Stimulated activated CD4-positive, alpha-beta T cell treated with anti-CD3 and anti-CD28 coated beads, TNF-alpha, amount 100 ng/mL, for 1 hour (primary cell): ENCODE data around the gene CFAP20DC.
"Not testable (repeated sequence)": the region's sequence is repeated elsewhere in the genome, so short reads cannot be mapped to it uniquely, and the experiment has no call there.

Experiments used
- DNase-seq, 3 donors: peaks; one replicate each; pipeline ENCODE4 v3.0.0-alpha.2; 2020; ENCODE audit warnings: low read depth in 3 of 3, low spot score in 1 of 3

CFAP20DC gene

GRCh38 chr3:58751235-58751634 lies 298.6 kb downstream of the CFAP20DC start:
- DNase-seq: no peak

- DNase-seq: no peak
These were observed 299.9 kb downstream of the CFAP20DC start for GRCh38 chr3:58749948-58750347.

DNA sequence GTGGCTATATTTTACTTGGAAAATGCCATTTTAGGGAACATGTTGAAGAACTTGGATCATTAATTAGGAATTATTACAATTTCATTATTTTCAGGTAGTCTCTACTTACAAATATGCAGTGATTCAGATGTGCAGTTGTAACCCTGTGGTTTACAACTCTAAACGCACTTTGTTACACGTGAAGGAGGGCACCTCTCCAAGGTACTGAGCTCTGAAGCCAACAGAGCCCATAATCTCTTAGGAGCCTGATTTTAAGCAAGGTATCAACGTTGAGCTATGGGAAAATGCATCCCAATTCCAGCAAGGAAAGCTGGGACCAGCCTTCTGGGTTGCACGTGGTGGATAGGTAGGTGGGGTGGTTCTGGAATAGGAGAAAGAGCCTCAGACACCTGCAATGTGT lies 301.8 kb downstream of the CFAP20DC start:
- no peak for DNase-seq

DNA sequence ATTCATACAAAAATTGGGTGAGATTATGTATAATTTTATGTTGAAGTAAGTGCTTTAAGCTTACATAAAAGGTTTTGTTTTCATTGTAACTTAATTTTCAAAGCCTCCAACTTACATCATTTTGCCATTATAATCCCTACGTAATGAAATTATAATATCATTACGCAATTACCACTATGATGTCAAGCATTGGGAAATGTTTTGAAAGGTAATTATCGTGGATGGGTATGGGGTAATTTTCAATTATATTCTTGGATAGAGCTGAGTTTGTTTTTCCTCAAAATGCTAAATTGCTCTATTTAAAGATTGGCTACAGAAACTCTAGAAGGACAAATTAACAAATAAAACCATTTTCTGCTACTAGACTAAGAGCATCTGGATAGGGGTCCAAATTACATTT lies 303.1 kb downstream of the CFAP20DC start:
- DNase-seq: no peak

- DNase-seq: no peak
These were observed 306.5 kb downstream of the CFAP20DC start for GRCh38 chr3:58743296-58743695.

DNA sequence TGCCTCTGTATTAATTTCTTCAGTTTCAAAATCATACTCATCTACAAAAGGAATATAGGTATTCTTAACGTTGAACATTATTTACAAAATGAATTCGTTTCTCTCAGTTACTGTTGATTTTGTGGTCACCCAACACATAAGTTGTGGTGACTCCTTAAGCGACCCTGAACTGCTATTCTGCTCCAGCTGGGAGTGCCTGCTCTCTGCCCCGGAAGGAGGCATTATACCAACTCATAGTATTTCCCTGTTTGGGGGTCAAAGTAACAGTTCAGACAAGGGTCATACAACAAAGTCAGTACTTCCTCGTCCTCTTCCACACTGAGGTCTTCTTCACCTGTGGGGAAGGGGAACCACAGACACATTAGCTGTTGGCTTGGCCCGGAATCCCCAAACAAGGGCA lies 307.6 kb downstream of the CFAP20DC start:
- no peak for DNase-seq

GRCh38 chr3:58737644-58738043 lies 312.2 kb downstream of the CFAP20DC start:
- no peak for DNase-seq

DNA sequence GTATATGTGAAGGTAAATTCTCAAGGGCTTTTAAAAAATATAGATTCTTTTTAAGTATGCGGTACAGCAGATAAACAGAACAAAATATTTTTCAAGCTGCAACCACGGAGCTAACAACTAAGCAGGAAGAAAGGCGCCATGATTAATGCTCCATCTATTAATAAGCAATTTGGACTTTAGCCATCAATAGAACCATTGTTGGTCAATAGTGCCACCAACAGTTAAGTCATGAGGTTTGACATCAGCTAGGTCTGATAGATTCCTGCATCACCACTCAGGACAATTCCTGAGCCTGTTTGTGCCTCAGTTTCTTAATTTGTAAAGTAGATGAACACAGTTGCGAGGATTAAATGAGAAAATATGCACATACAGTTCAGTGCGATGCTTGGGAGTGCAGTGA lies 318.2 kb downstream of the CFAP20DC start:
- no peak for DNase-seq

GRCh38 chr3:58728723-58729122 lies 321.1 kb downstream of the CFAP20DC start:
- DNase-seq: no peak

DNA sequence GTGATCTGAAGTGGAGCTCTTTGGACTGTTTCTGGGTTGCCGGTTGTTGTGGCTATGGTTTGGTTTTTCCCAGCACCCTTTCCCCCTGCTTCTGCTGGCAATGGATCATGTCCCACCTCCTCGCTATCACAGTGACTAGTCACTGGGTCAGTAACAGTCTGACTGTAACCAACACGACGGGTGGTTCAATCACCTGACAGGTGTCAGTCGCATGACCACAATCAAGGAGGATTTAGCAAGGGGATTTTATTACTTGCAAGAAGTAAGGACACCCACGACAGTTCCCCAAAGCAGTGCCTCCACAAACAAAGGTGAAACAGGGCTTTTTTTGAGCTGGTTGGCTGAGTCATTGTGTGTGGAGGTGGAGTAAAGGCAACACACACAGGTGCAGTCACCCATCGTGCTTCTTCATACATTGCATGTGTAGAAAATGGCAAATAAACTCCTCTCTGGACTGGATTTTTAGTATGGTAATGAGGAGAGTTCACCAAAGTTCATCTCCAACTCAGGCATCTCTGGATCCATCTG lies 324.4 kb downstream of the CFAP20DC start:
- no peak for DNase-seq

GRCh38 chr3:58724336-58724735 lies 325.5 kb downstream of the CFAP20DC start:
- no peak for DNase-seq

GRCh38 chr3:58723173-58723572 lies 326.7 kb downstream of the CFAP20DC start:
- no peak for DNase-seq

- no peak for DNase-seq
These were observed 327.3 kb downstream of the CFAP20DC start for GRCh38 chr3:58722561-58722960.

DNA sequence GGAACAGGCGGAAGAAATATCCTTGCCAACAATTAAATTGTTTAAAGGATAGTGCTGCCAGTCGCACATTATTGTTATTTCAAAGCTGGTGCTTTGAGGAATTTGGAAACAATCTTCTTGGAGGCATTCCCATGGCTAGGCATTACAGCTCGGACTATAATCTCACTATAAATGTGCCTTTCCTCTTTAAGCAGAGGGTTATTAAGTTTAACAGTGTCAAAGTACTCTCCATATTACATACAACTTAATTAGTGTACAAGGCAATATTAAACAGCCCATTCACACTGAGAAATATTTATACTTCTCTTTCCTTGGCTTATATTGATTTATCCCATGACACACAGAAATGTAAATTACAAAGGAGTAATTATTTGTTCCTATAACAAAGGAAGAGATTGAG lies 329.3 kb downstream of the CFAP20DC start:
- DNase-seq: no peak

GRCh38 chr3:58719684-58720083 lies 330.1 kb downstream of the CFAP20DC start:
- no peak for DNase-seq

DNA sequence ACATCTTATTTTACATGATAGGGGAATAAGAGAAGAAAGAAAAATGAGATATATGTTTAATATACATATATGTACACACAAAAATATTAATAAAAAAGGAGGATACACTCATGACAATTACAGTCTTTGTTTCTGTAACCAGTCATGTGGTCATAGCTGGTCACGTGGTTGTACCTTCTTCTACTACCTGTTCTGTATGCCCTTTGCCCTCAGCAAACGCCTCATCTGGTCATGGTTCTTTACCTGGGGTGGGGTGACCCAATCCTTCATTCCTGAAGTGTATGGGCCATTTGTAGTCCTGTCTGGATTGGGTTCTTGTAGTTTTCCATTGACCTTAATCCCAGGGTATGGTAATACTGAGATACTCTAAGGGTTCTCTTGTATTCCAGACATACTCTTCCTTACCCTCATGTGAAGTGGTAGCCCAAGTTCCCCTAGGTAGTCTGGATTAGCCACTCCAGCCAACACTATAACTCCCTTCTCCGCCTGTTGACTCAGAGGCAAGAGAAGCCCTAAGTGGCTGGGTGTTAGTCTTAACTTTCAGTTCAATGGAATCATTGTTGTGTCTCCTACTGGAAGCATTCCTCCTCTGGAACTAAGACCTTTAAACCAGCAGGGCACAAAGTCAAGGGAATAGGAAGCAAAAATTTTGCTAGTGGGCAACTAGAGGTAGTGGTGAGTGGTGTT lies 336.0 kb downstream of the CFAP20DC start:
- DNase-seq: no peak

DNA sequence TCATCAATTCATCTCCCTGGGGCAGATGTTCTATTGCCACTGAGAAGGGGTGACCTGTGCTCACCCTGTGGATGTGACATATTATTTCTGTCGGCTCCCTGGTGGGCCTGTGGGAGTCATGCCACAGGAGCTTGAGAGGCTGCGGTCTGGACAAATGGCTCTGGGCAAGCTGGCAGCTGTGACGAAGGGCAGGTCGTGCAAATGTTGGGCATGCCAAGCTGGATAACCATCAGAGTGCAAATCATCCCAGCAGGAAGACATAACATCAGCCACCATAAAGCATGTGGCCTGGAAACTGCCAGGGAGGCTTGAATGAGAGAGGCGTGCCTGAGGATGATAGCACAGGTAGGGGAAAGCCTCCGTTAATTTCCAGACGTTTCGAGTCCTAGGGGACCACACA lies 338.0 kb downstream of the CFAP20DC start:
- no peak for DNase-seq

DNA sequence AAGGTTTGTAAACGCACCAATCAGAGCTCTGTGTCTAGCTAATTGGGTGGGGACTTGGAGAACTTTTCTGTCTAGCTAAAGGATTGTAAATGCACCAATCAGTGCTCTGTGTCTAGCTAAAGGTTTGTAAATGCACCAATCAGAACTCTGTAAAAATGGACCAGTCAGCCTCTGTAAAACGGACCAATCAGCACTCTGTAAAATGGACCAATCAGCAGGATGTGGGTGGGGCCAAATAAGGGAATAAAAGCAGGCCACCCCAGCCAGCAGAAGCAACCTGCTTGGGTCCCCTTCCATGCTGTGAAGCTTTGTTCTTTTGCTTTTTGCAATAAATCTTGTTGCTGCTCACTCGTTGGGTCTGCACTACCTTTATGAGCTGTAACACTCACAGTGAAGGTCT lies 340.8 kb downstream of the CFAP20DC start:
- not testable (repeated sequence) for DNase-seq

GRCh38 chr3:58708116-58708791 lies 341.6 kb downstream of the CFAP20DC start:
- no peak for DNase-seq

GRCh38 chr3:58707390-58707930 lies 342.4 kb downstream of the CFAP20DC start:
- no peak for DNase-seq

GRCh38 chr3:58706395-58707167 lies 343.2 kb downstream of the CFAP20DC start:
- DNase-seq: no peak

- no peak for DNase-seq
These were observed 345.1 kb downstream of the CFAP20DC start for GRCh38 chr3:58704745-58705144.
